PC-9 (cell line): ENCODE measurements around the gene FST. TPM values are rescaled to one million over a fixed set of nuclear protein-coding genes. Genes with fewer than 3 reads are reported as not detected.
A peak's percentile ranks its signal among the peaks of the same experiment; 100 is the strongest.

ENCODE experiments used
- Bru-seq: library from RNA; stranded (reverse); fragments of 400-500 nt; gene quantifications from one replicate; lab custom pipeline; 2021; lab: Mats Ljungman, UMichigan
- BruChase-seq, 2 experiments: library from RNA; stranded (reverse); fragments of 400-500 nt; gene quantifications; one replicate each; lab custom pipeline; 2021; lab: Mats Ljungman, UMichigan
- BruUV-seq: library from RNA; stranded (reverse); fragments of 400-500 nt; replicated peaks from 2 replicates; lab custom pipeline; 2021; lab: Mats Ljungman, UMichigan
- CTCF ChIA-PET: fragments of 300-600 bp; sonication (Branson Sonifier 250); formaldehyde crosslinking; loops from one replicate; lab custom pipeline; 2022; ENCODE audit warnings: antibody characterized with exemption; lab: Charles Lee
- POLR2A ChIA-PET: fragments of 300-600 bp; sonication (Branson Sonifier 250); formaldehyde crosslinking; loops from one replicate; lab custom pipeline; 2022; ENCODE audit warnings: antibody characterized with exemption; ENCODE audit not compliant: unreplicated experiment; lab: Charles Lee
- DNase-seq, 2 experiments: peaks; one replicate each; pipeline versions ENCODE4 v3.0.0 to v3.0.0-alpha.2; 2015 to 2022; ENCODE audit warnings: mixed read lengths in 1 of 2
- H2AFZ ChIP-seq: fragments of 200-600 bp; sonication (generic); 2 replicates; pipeline ENCODE4 v1.8.1; 2017; ENCODE audit warnings: antibody characterized with exemption
- H3F3A ChIP-seq: fragments of 200-600 bp; sonication (generic); 2 replicates; pipeline ENCODE4 v1.8.1; 2017; ENCODE audit warnings: antibody characterized with exemption, mild to moderate bottlenecking, low read depth; ENCODE audit not compliant: insufficient read depth
- H3K27ac ChIP-seq: fragments of 200-600 bp; sonication (generic); 2 replicates; pipeline ENCODE4 v1.6.1; 2016; ENCODE audit warnings: mixed run types
- H3K27me3 ChIP-seq: fragments of 200-600 bp; sonication (generic); 2 replicates; pipeline ENCODE4 v1.6.1; 2016; ENCODE audit warnings: low read depth, mixed run types; ENCODE audit not compliant: insufficient read depth
- H3K36me3 ChIP-seq: fragments of 200-600 bp; sonication (generic); 2 replicates; pipeline ENCODE4 v1.6.1; 2016; ENCODE audit warnings: low read depth, mixed run types
- H3K4me1 ChIP-seq: fragments of 200-600 bp; sonication (generic); replicated peaks from 2 replicates; pipeline ENCODE4 v1.6.1; 2016; ENCODE audit warnings: mixed run types; ENCODE audit not compliant: insufficient read depth
- H3K4me2 ChIP-seq: fragments of 200-600 bp; sonication (generic); 2 replicates; pipeline ENCODE4 v1.6.1; 2017; ENCODE audit warnings: mixed run types
- H3K4me3 ChIP-seq: fragments of 200-600 bp; sonication (generic); 2 replicates; pipeline ENCODE4 v1.6.1; 2016; ENCODE audit warnings: mixed run types
- H3K79me2 ChIP-seq: fragments of 200-600 bp; sonication (generic); 2 replicates; pipeline ENCODE4 v1.6.1; 2017; ENCODE audit warnings: low read depth, mixed run types
- H3K9me2 ChIP-seq: fragments of 200-600 bp; sonication (generic); 2 replicates; pipeline ENCODE4 v1.8.1; 2017; ENCODE audit warnings: mild to moderate bottlenecking; ENCODE audit not compliant: insufficient read depth
- H3K9me3 ChIP-seq: fragments of 200-600 bp; sonication (generic); 2 replicates; pipeline ENCODE4 v1.8.1; 2016; ENCODE audit warnings: low read depth; ENCODE audit not compliant: insufficient read depth
- H4K20me1 ChIP-seq: fragments of 200-600 bp; sonication (generic); 2 replicates; pipeline ENCODE4 v1.8.1; 2017; ENCODE audit not compliant: insufficient read depth
- CTCF ChIP-seq: fragments of 200-600 bp; sonication (generic); conservative IDR thresholded peaks from 2 replicates; pipeline ENCODE4 v1.6.1; 2017; ENCODE audit warnings: mixed run types, antibody characterized with exemption, mild to moderate bottlenecking, moderate library complexity
- EZH2 ChIP-seq: fragments of 200-600 bp; sonication (generic); IDR thresholded peaks from 2 replicates; pipeline ENCODE4 v1.8.0; 2017; ENCODE audit warnings: antibody characterized with exemption, low read depth
- intact Hi-C: fragments of 100-400 bp; cut with micrococcal nuclease; formaldehyde crosslinking; loops from one replicate; pipeline ENCODE4 v1.10.0; 2022; ENCODE audit not compliant: unreplicated experiment
- long read RNA-seq: library from polyadenylated mRNA; stranded (forward); transcript quantifications from one replicate; pipeline ENCODE4 v2.0.0, GENCODE V29; 2022
- total RNA-seq: library from RNA; stranded (reverse); gene quantifications from 2 replicates; pipeline ENCODE4 v1.2.3, GENCODE V29; 2021

Gene FST
- total RNA-seq, result 0.63 and 0.65 TPM in 2 replicates
- percentile 34 among the genes with signal in this experiment for Bru-seq, nascent RNA
- BruChase-seq, experiment 1, labeled RNA remaining after a 2-hour chase, result percentile 58 among the genes with signal in this experiment
- percentile 80 among the genes with signal in this experiment for BruChase-seq, experiment 2, labeled RNA remaining after a 6-hour chase
- long read RNA-seq, result 0 reads

- no peak for TF ChIP-seq EZH2
- no peak for TF ChIP-seq CTCF
- Histone ChIP-seq H4K20me1 (no peaks in the 10 kb centered on the region), H2AFZ (peak within 1 kb of the TSS; percentile 96), H3K27me3 (peaks cover 11% of the 10 kb centered on the region; the same call in 1 of the 2 replicates), H3F3A (no peaks in the 10 kb centered on the region), H3K27ac (no peak within 1 kb of the TSS), H3K36me3 (no peaks in the 10 kb centered on the region), H3K4me1 (peaks cover 3% of the 10 kb centered on the region), H3K4me2 (peak within 1 kb of the TSS; percentile 91), H3K9me2 (no peaks in the 10 kb centered on the region), H3K79me2 (no peaks in the 10 kb centered on the region), H3K9me3 (no peaks in the 10 kb centered on the region), H3K4me3 (peak within 1 kb of the TSS; percentile 87)
- peak in 1 of 2 experiments; percentile 2 for DNase-seq
- CTCF ChIA-PET, result no interaction called here
- POLR2A ChIA-PET, result no interaction called here
- intact Hi-C loops, result no loop called here
- BruUV-seq, result no TSS peak
These were observed at the start of gene FST for GRCh38 chr5:53480416-53481158. TSS of gene FST (plus strand) at chr5:53480629. CDS start at chr5:53480792, 163 bp downstream.

- H3K27ac ChIP-seq, result no peak overlapping the region
- no peak overlapping the region for H3K4me2 ChIP-seq
- POLR2A ChIA-PET, result no interaction called here
- H2AFZ ChIP-seq, result no peak overlapping the region
- CTCF ChIA-PET, result no interaction called here
- no peaks in the 10 kb centered on the region; the same call in 1 of the 2 replicates for H3F3A ChIP-seq
- no peak for DNase-seq
- TF ChIP-seq CTCF (no peak), EZH2 (no peak)
- no peak overlapping the region for H3K4me3 ChIP-seq
- no peaks in the 10 kb centered on the region for H3K36me3 ChIP-seq
- H3K27me3 ChIP-seq, result no peaks in the 10 kb centered on the region
- intact Hi-C loops, result loop anchor here (5.0 kb wide), 2 partner anchors 69 to 169 kb away; no protein-coding TSS in a partner anchor
- no peaks in the 10 kb centered on the region for H3K4me1 ChIP-seq
- H3K9me3 ChIP-seq, result no peaks in the 10 kb centered on the region
- peaks cover 4% of the 10 kb centered on the region; the same call in 1 of the 2 replicates for H3K9me2 ChIP-seq
- no peaks in the 10 kb centered on the region for H4K20me1 ChIP-seq
- no TSS peak for BruUV-seq
- H3K79me2 ChIP-seq, result no peaks in the 10 kb centered on the region
These were observed 48.8 kb upstream of the FST start for GRCh38 chr5:53431665-53432064.

DNA sequence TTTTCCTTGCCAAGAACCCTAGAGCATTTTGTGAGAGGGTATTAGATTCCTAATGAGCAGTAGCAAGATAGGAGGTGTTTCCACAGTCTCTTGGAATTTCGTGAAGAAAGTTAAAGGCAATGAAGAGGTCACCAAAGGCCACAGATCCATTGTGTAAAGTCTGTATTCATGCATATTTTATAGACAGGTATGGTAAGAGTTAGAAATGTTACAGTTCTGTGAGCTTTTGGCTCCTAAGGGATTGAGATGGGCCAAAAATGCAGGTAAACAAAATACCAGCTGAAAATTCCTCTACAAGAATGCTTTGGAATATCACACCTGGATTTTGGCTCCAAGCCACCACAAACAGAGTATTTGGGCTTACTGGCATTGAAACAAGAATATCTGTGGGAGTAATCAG, 47.4 kb upstream of the FST start:
- H3K36me3 ChIP-seq, result no peaks in the 10 kb centered on the region
- no peak overlapping the region for H3K4me2 ChIP-seq
- no TSS peak for BruUV-seq
- CTCF ChIA-PET, result no interaction called here
- H3K4me3 ChIP-seq, result no peak overlapping the region
- H4K20me1 ChIP-seq, result no peaks in the 10 kb centered on the region
- H2AFZ ChIP-seq, result no peak overlapping the region
- H3K9me2 ChIP-seq, result peaks cover 4% of the 10 kb centered on the region; the same call in 1 of the 2 replicates
- DNase-seq, result peak in 1 of 2 experiments; percentile 24
- intact Hi-C loops, result loop anchor here (5.0 kb wide), 2 partner anchors 71 to 171 kb away; no protein-coding TSS in a partner anchor
- H3K79me2 ChIP-seq, result no peaks in the 10 kb centered on the region
- no peaks in the 10 kb centered on the region for H3K9me3 ChIP-seq
- no peak for TF ChIP-seq CTCF
- no peak for TF ChIP-seq EZH2
- H3K4me1 ChIP-seq, result no peaks in the 10 kb centered on the region
- H3K27ac ChIP-seq, result no peak overlapping the region
- no peaks in the 10 kb centered on the region for H3K27me3 ChIP-seq
- POLR2A ChIA-PET, result no interaction called here
- H3F3A ChIP-seq, result no peaks in the 10 kb centered on the region; the same call in 1 of the 2 replicates
